Measurements from ENCODE around the gene TMEM132A. TPM values are rescaled to one million over a fixed set of nuclear protein-coding genes. Genes with fewer than 3 reads are reported as not detected.

Gene TMEM132A
- total and polyA plus RNA-seq, 9 of the 15 experiments (the other 6 are each of a cell fraction or from before 2014, with no cell fraction given), result 0.04 to 1.1 (median 0.18) TPM; not detected in 4

DNA sequence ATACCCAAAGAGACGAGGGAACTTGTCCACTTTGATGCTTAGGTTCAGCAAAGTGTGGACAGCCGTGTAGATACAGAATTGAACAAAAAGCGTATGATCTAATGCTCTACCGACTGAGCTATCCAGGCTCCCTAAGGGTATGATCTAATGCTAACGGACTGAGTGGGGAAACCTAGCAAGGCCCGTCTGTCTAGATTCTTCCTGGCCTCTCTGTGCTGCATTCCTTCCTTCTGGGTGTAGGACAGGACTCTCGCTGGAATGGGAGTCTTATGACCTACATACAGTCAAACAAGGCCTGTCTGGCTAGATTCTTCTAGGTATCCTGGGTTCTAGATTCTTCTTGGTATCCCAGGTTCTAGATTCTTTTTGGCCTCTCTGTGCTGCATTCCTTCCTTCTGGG is 36.1 kb downstream of the TMEM132A start (continued):
- no peak for TF ChIP-seq MTA3 (IDR thresholded peaks at IDR 0.05; ENCODE audit: borderline replicate concordance)

DNA sequence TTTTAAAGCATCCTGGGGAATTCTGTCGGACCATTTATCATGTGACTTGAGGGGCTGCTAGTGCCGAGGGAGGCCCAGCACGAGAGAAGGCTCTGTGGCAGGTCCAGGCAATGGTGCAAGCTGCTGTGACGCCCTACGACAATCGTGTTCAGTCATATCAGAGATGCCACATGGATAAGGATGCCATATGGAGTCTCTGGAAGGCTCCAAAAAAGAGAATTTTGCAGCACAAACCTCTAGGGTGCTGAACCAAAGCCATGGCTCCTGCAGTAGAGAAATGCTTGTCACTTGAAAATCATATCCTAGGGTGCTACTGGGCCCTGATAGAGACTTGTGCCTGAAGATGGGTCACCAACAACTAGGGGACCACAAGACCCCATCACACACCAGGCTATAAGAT is 40.5 kb downstream of the TMEM132A start:
- Histone ChIP-seq H3K9ac (ENCODE audit: insufficient read depth in 1 of 2, low read depth in 2 of 2, low read length in 2 of 2) (no peak overlapping the region), H3K9me1 (ENCODE audit: control insufficient read depth, insufficient read depth, low read length) (no peaks in the 10 kb centered on the region), H3K79me2 (ENCODE audit: control insufficient read depth, insufficient read depth, low read length) (no peaks in the 10 kb centered on the region), H2AFZ (ENCODE audit: low read depth, low read length) (no peak overlapping the region), H3K36me3 (ENCODE audit: control insufficient read depth, insufficient read depth, low read length) (no peaks in the 10 kb centered on the region), H3K9me3 (replicated peaks; ENCODE audit: control insufficient read depth, insufficient read depth, low read depth, low read length) (no peaks in the 10 kb centered on the region), H3K4me3 (no peak overlapping the region), H3K27ac (ENCODE audit: extremely low read depth, low read depth, low read length) (no peak overlapping the region), H4K20me1 (replicated peaks; ENCODE audit: control insufficient read depth, insufficient read depth, low read length) (0 out of 2 replicates have a peak, but pooled peaks cover 3% of the 10 kb centered on the region), H3K4me2 (ENCODE audit: insufficient read depth, low read length) (no peak overlapping the region), H3K27me3 (ENCODE audit: control insufficient read depth in 2 of 2, insufficient read depth in 2 of 2, low read length in 2 of 2) (peaks cover 19 to 24% of the 10 kb centered on the region in 2 experiments), H3K4me1 (replicated peaks in 1 of 2; ENCODE audit: control insufficient read depth in 2 of 2, insufficient read depth in 2 of 2, low read length in 2 of 2) (no peaks in the 10 kb centered on the region)
- intact Hi-C loops (cut with micrococcal nuclease), result no loop called here
- in situ Hi-C loops (cut with MboI), result no loop called here
- WGBS (ENCODE audit: insufficient coverage, low coverage, missing lambda C conversion rate), result 0% methylated on average over 6 of the region's 6 CpGs
- TF ChIP-seq ZNF764 (CRISPR knock-in tag; IDR thresholded peaks at IDR 0.05; ENCODE audit: low read depth), result no peak
- no peak for TF ChIP-seq KLF6 (CRISPR knock-in tag; IDR thresholded peaks at IDR 0.05; ENCODE audit: borderline replicate concordance)
- DNase-seq (ENCODE audit: extremely low read depth in 1 of 4, low spot score in 3 of 4) (no peak), FAIRE-seq (no peak), ATAC-seq (no peak)
- no TSS peak for BruUV-seq (replicated peaks)
- CTCF ChIA-PET (ENCODE audit: low intra/inter-chr PET ratio), result interaction anchor here (0.7 kb wide), 1 partner anchor 75 kb away, joined by 3 read pairs; no protein-coding TSS in a partner anchor
- POLR2A ChIA-PET, result interaction anchor here (1.1 kb wide), 1 partner anchor 9 kb away, joined by 3 read pairs; no protein-coding TSS in a partner anchor

DNA sequence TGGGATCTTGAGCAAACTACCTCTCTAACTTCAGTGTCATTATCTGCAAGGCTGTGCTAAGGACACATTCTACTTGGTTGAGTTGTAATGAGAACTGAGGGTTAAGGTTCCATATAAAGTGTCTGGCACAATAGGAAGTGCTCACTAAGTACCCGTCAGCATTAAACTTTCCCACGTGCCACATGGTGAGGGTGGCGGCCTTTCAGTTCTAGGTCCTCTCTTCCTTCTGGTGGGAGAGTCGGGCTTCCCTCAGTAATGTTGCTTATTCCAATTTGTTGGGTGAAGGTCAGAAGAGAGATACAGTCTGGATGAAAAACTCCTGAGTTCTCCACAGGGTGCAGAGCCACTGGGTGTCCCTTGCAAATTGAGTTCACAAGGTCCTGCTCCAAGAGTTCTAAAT is 42.6 kb downstream of the TMEM132A start:
- Histone ChIP-seq H2AFZ (ENCODE audit: low read depth, low read length) (no peak overlapping the region), H3K27me3 (ENCODE audit: control insufficient read depth in 2 of 2, insufficient read depth in 2 of 2, low read length in 2 of 2) (peaks cover 12 to 28% of the 10 kb centered on the region in 2 experiments), H4K20me1 (replicated peaks; ENCODE audit: control insufficient read depth, insufficient read depth, low read length) (0 out of 2 replicates have a peak, but pooled peaks cover 3% of the 10 kb centered on the region), H3K4me2 (ENCODE audit: insufficient read depth, low read length) (no peak overlapping the region), H3K79me2 (ENCODE audit: control insufficient read depth, insufficient read depth, low read length) (no peaks in the 10 kb centered on the region), H3K27ac (ENCODE audit: extremely low read depth, low read depth, low read length) (no peak overlapping the region), H3K9ac (ENCODE audit: insufficient read depth in 1 of 2, low read depth in 2 of 2, low read length in 2 of 2) (no peak overlapping the region), H3K9me3 (replicated peaks; ENCODE audit: control insufficient read depth, insufficient read depth, low read depth, low read length) (no peaks in the 10 kb centered on the region), H3K4me1 (replicated peaks in 1 of 2; ENCODE audit: control insufficient read depth in 2 of 2, insufficient read depth in 2 of 2, low read length in 2 of 2) (peaks cover 0 to 4% of the 10 kb centered on the region in 2 experiments; a peak in 1 of 5 replicates), H3K4me3 (no peak overlapping the region), H3K9me1 (ENCODE audit: control insufficient read depth, insufficient read depth, low read length) (no peaks in the 10 kb centered on the region), H3K36me3 (ENCODE audit: control insufficient read depth, insufficient read depth, low read length) (no peaks in the 10 kb centered on the region)
- ATAC-seq, result no peak
- in situ Hi-C loops (cut with MboI) (no loop called here), intact Hi-C loops (cut with micrococcal nuclease) (no loop called here)
- ChIA-PET CTCF (ENCODE audit: low intra/inter-chr PET ratio) (no interaction called here), POLR2A (no interaction called here)
- no peak for FAIRE-seq
- DNase-seq (ENCODE audit: extremely low read depth in 1 of 4, low spot score in 3 of 4), result no peak
- no TSS peak for BruUV-seq (replicated peaks)
- 0% methylated on average over 4 of the region's 4 CpGs for WGBS (ENCODE audit: insufficient coverage, low coverage, missing lambda C conversion rate)
- TF ChIP-seq, protein P1, sequence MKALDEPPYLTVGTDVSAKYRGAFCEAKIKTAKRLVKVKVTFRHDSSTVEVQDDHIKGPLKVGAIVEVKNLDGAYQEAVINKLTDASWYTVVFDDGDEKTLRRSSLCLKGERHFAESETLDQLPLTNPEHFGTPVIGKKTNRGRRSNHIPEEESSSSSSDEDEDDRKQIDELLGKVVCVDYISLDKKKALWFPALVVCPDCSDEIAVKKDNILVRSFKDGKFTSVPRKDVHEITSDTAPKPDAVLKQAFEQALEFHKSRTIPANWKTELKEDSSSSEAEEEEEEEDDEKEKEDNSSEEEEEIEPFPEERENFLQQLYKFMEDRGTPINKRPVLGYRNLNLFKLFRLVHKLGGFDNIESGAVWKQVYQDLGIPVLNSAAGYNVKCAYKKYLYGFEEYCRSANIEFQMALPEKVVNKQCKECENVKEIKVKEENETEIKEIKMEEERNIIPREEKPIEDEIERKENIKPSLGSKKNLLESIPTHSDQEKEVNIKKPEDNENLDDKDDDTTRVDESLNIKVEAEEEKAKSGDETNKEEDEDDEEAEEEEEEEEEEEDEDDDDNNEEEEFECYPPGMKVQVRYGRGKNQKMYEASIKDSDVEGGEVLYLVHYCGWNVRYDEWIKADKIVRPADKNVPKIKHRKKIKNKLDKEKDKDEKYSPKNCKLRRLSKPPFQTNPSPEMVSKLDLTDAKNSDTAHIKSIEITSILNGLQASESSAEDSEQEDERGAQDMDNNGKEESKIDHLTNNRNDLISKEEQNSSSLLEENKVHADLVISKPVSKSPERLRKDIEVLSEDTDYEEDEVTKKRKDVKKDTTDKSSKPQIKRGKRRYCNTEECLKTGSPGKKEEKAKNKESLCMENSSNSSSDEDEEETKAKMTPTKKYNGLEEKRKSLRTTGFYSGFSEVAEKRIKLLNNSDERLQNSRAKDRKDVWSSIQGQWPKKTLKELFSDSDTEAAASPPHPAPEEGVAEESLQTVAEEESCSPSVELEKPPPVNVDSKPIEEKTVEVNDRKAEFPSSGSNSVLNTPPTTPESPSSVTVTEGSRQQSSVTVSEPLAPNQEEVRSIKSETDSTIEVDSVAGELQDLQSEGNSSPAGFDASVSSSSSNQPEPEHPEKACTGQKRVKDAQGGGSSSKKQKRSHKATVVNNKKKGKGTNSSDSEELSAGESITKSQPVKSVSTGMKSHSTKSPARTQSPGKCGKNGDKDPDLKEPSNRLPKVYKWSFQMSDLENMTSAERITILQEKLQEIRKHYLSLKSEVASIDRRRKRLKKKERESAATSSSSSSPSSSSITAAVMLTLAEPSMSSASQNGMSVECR (CRISPR knock-in tag; IDR thresholded peaks at IDR 0.05), result no peak
- TF ChIP-seq, protein P2, sequence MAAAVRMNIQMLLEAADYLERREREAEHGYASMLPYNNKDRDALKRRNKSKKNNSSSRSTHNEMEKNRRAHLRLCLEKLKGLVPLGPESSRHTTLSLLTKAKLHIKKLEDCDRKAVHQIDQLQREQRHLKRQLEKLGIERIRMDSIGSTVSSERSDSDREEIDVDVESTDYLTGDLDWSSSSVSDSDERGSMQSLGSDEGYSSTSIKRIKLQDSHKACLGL (CRISPR knock-in tag; IDR thresholded peaks at IDR 0.05; ENCODE audit: borderline replicate concordance, poor library complexity, severe bottlenecking), result no peak
